Measurements from ENCODE around the gene IL17REL.
A peak's percentile ranks its signal among the peaks of the same experiment; 100 is the strongest.

The IL17REL gene

GRCh38 chr22:50027639-50028537 is 15.3 kb upstream of the IL17REL start:
- FAIRE-seq (peak; percentile 26), DNase-seq (ENCODE audit: insufficient read length, low spot score) (no peak)
- TF ChIP-seq SPI1 (IDR thresholded peaks at IDR 0.05; ENCODE audit: low read depth, low read length) (no peak), PAX5 (IDR thresholded peaks at IDR 0.05; ENCODE audit: insufficient read depth, low read length, severe bottlenecking) (no peak), POLR2AphosphoS5 (IDR thresholded peaks at IDR 0.05; ENCODE audit: low read depth, low read length) (no peak), POLR2A (IDR thresholded peaks at IDR 0.05; ENCODE audit: low read depth, low read length) (no peak), TAF1 (IDR thresholded peaks at IDR 0.05; ENCODE audit: low read depth, low read length) (no peak), POU2F2 (IDR thresholded peaks at IDR 0.05; ENCODE audit: low read depth, low read length) (no peak)

DNA sequence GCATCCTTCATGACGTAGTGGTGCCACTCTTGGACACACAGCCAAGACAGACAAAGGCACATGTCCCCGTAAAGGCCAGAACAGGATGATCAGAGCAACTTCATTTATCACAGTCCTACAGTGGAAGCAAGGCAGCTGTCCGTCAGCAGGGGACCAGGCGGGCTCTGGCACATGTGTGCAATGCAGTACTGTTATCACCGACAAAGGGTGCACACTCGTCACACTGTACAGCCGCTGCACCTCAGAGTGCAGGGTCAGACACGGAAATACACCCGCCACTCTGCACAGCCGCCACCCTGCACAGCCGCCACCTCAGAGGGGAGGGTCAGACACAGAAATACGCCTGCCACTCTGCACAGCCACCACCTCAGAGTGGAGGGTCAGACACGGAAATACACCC is 13.4 kb upstream of the IL17REL start:
- FAIRE-seq (no peak), DNase-seq (ENCODE audit: insufficient read length, low spot score) (no peak)
- no peak for TF ChIP-seq PAX5 (IDR thresholded peaks at IDR 0.05; ENCODE audit: insufficient read depth, low read length, severe bottlenecking)
- no peak for TF ChIP-seq POU2F2 (IDR thresholded peaks at IDR 0.05; ENCODE audit: low read depth, low read length)
- no peak for TF ChIP-seq POLR2AphosphoS5 (IDR thresholded peaks at IDR 0.05; ENCODE audit: low read depth, low read length)
- TF ChIP-seq TAF1 (IDR thresholded peaks at IDR 0.05; ENCODE audit: low read depth, low read length), result no peak
- no peak for TF ChIP-seq SPI1 (IDR thresholded peaks at IDR 0.05; ENCODE audit: low read depth, low read length)
- no peak for TF ChIP-seq POLR2A (IDR thresholded peaks at IDR 0.05; ENCODE audit: low read depth, low read length)

DNA sequence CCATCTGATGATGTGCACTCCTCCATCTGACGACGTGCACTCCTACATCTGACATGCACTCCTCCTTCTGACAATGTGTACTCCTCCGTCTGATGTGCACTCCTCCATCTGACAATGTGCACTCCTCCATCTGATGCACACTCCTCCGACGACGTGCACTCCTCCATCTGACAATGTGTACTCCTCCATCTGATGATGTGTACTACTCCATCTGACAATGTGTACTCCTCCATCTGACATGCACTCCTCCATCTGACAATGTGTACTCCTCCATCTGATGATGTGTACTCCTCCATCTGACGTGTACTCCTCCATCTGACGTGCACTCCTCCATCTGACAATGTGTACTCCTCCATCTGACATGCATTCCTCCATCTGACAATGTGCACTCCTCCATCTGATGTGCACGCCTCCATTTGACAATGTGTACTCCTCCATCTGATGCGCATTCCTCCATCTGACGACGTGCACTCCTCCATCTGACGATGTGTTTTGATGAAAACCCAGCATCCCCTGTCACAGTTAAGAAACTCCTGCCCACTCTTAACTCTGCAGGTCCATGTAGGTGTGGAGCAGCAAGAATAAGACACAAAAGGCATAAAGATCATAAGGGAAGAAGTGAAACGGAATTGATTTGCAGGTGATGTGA is 9.7 kb upstream of the IL17REL start:
- peak; percentile 40 for FAIRE-seq
- TF ChIP-seq POLR2A (IDR thresholded peaks at IDR 0.05; ENCODE audit: low read depth, low read length) (no peak), POLR2AphosphoS5 (IDR thresholded peaks at IDR 0.05; ENCODE audit: low read depth, low read length) (no peak), PAX5 (IDR thresholded peaks at IDR 0.05; ENCODE audit: insufficient read depth, low read length, severe bottlenecking) (no peak), TAF1 (IDR thresholded peaks at IDR 0.05; ENCODE audit: low read depth, low read length) (no peak), POU2F2 (IDR thresholded peaks at IDR 0.05; ENCODE audit: low read depth, low read length) (no peak), SPI1 (IDR thresholded peaks at IDR 0.05; ENCODE audit: low read depth, low read length) (no peak)

GRCh38 chr22:50020606-50021005 is 8.0 kb upstream of the IL17REL start:
- FAIRE-seq (peak; percentile 74), DNase-seq (ENCODE audit: insufficient read length, low spot score) (no peak)
- no peak for TF ChIP-seq POLR2AphosphoS5 (IDR thresholded peaks at IDR 0.05; ENCODE audit: low read depth, low read length)
- TF ChIP-seq TAF1 (IDR thresholded peaks at IDR 0.05; ENCODE audit: low read depth, low read length), result no peak
- no peak for TF ChIP-seq PAX5 (IDR thresholded peaks at IDR 0.05; ENCODE audit: insufficient read depth, low read length, severe bottlenecking)
- TF ChIP-seq POLR2A (IDR thresholded peaks at IDR 0.05; ENCODE audit: low read depth, low read length), result no peak
- TF ChIP-seq SPI1 (IDR thresholded peaks at IDR 0.05; ENCODE audit: low read depth, low read length), result no peak
- TF ChIP-seq POU2F2 (IDR thresholded peaks at IDR 0.05; ENCODE audit: low read depth, low read length), result no peak

More for the DNA sequence above, 9.7 kb upstream of the IL17REL start:
- DNase-seq (ENCODE audit: insufficient read length, low spot score), result no peak

GRCh38 chr22:50019316-50019715 is 6.8 kb upstream of the IL17REL start:
- TF ChIP-seq POU2F2 (IDR thresholded peaks at IDR 0.05; ENCODE audit: low read depth, low read length) (no peak), TAF1 (IDR thresholded peaks at IDR 0.05; ENCODE audit: low read depth, low read length) (no peak), POLR2AphosphoS5 (IDR thresholded peaks at IDR 0.05; ENCODE audit: low read depth, low read length) (no peak), SPI1 (IDR thresholded peaks at IDR 0.05; ENCODE audit: low read depth, low read length) (no peak)
- FAIRE-seq, result no peak
- no peak for DNase-seq (ENCODE audit: insufficient read length, low spot score)

GRCh38 chr22:50018608-50019285 is 6.2 kb upstream of the IL17REL start:
- FAIRE-seq, result peak; percentile 60
- DNase-seq (ENCODE audit: insufficient read length, low spot score), result no peak
- no peak for TF ChIP-seq POU2F2 (IDR thresholded peaks at IDR 0.05; ENCODE audit: low read depth, low read length)
- TF ChIP-seq PAX5 (IDR thresholded peaks at IDR 0.05; ENCODE audit: insufficient read depth, low read length, severe bottlenecking), result no peak
- no peak for TF ChIP-seq POLR2A (IDR thresholded peaks at IDR 0.05; ENCODE audit: low read depth, low read length)
- TF ChIP-seq TAF1 (IDR thresholded peaks at IDR 0.05; ENCODE audit: low read depth, low read length), result no peak

DNA sequence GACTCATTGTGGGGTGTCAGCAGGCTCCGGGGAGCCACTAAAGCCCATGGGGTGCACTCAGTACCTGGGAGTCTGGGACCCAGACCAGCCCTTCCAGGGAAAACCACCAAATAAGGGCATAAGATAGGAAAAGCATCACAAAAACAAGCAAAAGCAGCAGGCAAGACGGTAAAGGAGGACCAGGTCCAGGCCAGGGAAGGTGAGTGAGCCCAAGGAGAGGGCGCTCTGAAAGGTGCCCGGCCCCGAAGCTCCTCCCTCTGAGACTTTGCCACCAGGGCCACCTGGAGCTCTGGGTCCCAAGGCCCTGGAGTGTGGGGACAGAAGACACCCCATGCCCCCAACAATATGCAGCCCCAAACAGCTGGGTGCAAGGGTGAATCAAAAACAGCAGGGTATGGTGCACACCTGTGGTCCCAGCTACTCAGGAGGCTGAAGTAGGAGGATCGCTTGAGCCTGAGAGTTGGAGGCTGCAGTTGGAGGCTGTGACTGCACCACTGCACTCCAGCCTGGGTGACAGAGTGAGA is 5.2 kb upstream of the IL17REL start:
- TF ChIP-seq POLR2A (IDR thresholded peaks at IDR 0.05; ENCODE audit: low read depth, low read length) (no peak), SPI1 (IDR thresholded peaks at IDR 0.05; ENCODE audit: low read depth, low read length) (no peak), POU2F2 (IDR thresholded peaks at IDR 0.05; ENCODE audit: low read depth, low read length) (no peak), PAX5 (IDR thresholded peaks at IDR 0.05; ENCODE audit: insufficient read depth, low read length, severe bottlenecking) (no peak), POLR2AphosphoS5 (IDR thresholded peaks at IDR 0.05; ENCODE audit: low read depth, low read length) (no peak), TAF1 (IDR thresholded peaks at IDR 0.05; ENCODE audit: low read depth, low read length) (no peak)
- FAIRE-seq (no peak), DNase-seq (ENCODE audit: insufficient read length, low spot score) (no peak)

- FAIRE-seq (peak; percentile 62), DNase-seq (ENCODE audit: insufficient read length, low spot score) (no peak)
- TF ChIP-seq POLR2AphosphoS5 (IDR thresholded peaks at IDR 0.05; ENCODE audit: low read depth, low read length) (no peak), POU2F2 (IDR thresholded peaks at IDR 0.05; ENCODE audit: low read depth, low read length) (peak; percentile 98)
Observed at GRCh38 chr22:50016988-50017700, 4.6 kb upstream of the IL17REL start.
